GM19193 (cell line): ENCODE results near the gene RAI14.

Experiments used
- POLR2A ChIP-seq: IDR thresholded peaks from 4 replicates; pipeline ENCODE4 v1.6.1; 2011; ENCODE audit not compliant: insufficient read depth, insufficient read length; ENCODE audit errors: extremely low read depth

The RAI14 gene

GRCh38 chr5:34778091-34778850 lies 122.1 kb downstream of the RAI14 start:
- TF ChIP-seq POLR2A: no peak

GRCh38 chr5:34787035-34787434 lies 130.9 kb downstream of the RAI14 start:
- TF ChIP-seq POLR2A: no peak

- TF ChIP-seq POLR2A: no peak
Observed at GRCh38 chr5:34789021-34789531, 132.9 kb downstream of the RAI14 start.

- TF ChIP-seq POLR2A: no peak
Observed at GRCh38 chr5:34789639-34790038, 133.5 kb downstream of the RAI14 start.

GRCh38 chr5:34790069-34790468 lies 133.9 kb downstream of the RAI14 start:
- TF ChIP-seq POLR2A: no peak

GRCh38 chr5:34791761-34792244 lies 135.7 kb downstream of the RAI14 start:
- no peak for TF ChIP-seq POLR2A

GRCh38 chr5:34802834-34803563 lies 146.9 kb downstream of the RAI14 start:
- TF ChIP-seq POLR2A: no peak

GRCh38 chr5:34803974-34804732 lies 148.0 kb downstream of the RAI14 start:
- no peak for TF ChIP-seq POLR2A

GRCh38 chr5:34804913-34805312 lies 148.8 kb downstream of the RAI14 start:
- no peak for TF ChIP-seq POLR2A

- no peak for TF ChIP-seq POLR2A
Observed at GRCh38 chr5:34806532-34806931, 150.4 kb downstream of the RAI14 start.

GRCh38 chr5:34811706-34812105 lies 155.6 kb downstream of the RAI14 start:
- no peak for TF ChIP-seq POLR2A

- TF ChIP-seq POLR2A: no peak
Observed at GRCh38 chr5:34813509-34813908, 157.4 kb downstream of the RAI14 start.

GRCh38 chr5:34817558-34818351 lies 161.6 kb downstream of the RAI14 start:
- TF ChIP-seq POLR2A: no peak

GRCh38 chr5:34818717-34819116 lies 162.6 kb downstream of the RAI14 start:
- TF ChIP-seq POLR2A: no peak

GRCh38 chr5:34820593-34820992 lies 164.5 kb downstream of the RAI14 start:
- TF ChIP-seq POLR2A: no peak
